Neural cell (in vitro differentiated cells): Measurements from ENCODE around the gene HOOK1.

Experiments
- CTCF ChIP-seq: fragments of 450-650 bp; IDR thresholded peaks from 2 replicates; pipeline ENCODE4 v1.5.1; 2014; ENCODE audit warnings: antibody characterized with exemption, mild to moderate bottlenecking, moderate library complexity; ENCODE audit not compliant: poor library complexity, severe bottlenecking
- POLR2AphosphoS5 ChIP-seq: IDR thresholded peaks from 2 replicates; pipeline ENCODE4 v1.6.1; 2012

- no peak for TF ChIP-seq POLR2AphosphoS5
- no peak for TF ChIP-seq CTCF
Observed at GRCh38 chr1:59879996-59880505, 65.3 kb downstream of the HOOK1 start.
